ENCODE results near the gene TTC38.

The TTC38 gene

DNA sequence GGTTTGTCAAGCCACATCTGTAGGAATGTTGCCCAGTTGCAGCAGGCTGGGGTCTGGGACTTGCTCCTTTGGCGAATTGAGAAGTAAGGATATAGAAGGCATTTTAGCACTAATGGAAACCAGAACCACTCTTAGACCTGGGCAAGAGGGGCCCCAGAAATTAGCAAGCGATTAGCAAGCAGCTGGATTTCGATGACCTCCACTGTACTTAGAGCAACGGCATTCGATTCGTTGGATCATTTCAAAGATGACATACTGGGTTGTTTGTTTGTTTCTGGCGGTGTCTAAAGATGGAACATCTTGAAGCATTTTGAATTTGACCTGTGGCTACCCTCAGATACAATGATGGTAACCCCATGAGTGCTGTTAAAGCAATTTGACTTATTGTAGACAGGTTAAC, 16.5 kb upstream of the TTC38 start:
- Histone ChIP-seq H3K27ac (ENCODE audit: insufficient read depth in 1 of 2, low read depth in 1 of 2, low read length in 2 of 2, poor library complexity in 1 of 2, severe bottlenecking in 2 of 2) (no peak overlapping the region), H3K27me3 (replicated peaks in 2 of 5; ENCODE audit: control insufficient read depth in 4 of 5, insufficient read depth in 5 of 5, low read length in 4 of 5) (no peaks in the 10 kb centered on the region), H3K4me1 (ENCODE audit: control extremely low read depth in 1 of 4, control insufficient read depth in 4 of 4, insufficient read depth in 4 of 4, low read length in 3 of 4) (peaks cover 0 to 19% (median 14%) of the 10 kb centered on the region in 4 experiments), H3K9me3 (ENCODE audit: control extremely low read depth in 1 of 5, control insufficient read depth in 4 of 5, insufficient read depth in 2 of 5, low read depth in 1 of 5, low read length in 4 of 5) (no peaks in the 10 kb centered on the region), H3K36me3 (ENCODE audit: control insufficient read depth in 4 of 4, insufficient read depth in 4 of 4, low read length in 3 of 4) (peaks cover 0 to 2% (median 0%) of the 10 kb centered on the region in 4 experiments), H3K4me3 (ENCODE audit: control insufficient read depth in 1 of 7, extremely low read depth in 1 of 7, insufficient read depth in 4 of 7, low read depth in 2 of 7, low read length in 6 of 7) (peak overlapping the region in 5 of 7 experiments; percentile 65 to 85 (median 77))
- WGBS (ENCODE audit: insufficient coverage): 93% methylated on average over 7 of the region's 7 CpGs
- DNase-seq: no peak
- POLR2A ChIA-PET: interaction anchor here (1.6 kb wide), 2 partner anchors 8 to 45 kb away, joined by 3 to 4 read pairs; partner anchors contain the start of gene GTSE1
- CTCF ChIA-PET: interaction anchor here (2.7 to 3.1 kb wide), 2 partner anchors 10 to 37 kb away, joined by 9 to 10 read pairs; no protein-coding TSS in a partner anchor

DNA sequence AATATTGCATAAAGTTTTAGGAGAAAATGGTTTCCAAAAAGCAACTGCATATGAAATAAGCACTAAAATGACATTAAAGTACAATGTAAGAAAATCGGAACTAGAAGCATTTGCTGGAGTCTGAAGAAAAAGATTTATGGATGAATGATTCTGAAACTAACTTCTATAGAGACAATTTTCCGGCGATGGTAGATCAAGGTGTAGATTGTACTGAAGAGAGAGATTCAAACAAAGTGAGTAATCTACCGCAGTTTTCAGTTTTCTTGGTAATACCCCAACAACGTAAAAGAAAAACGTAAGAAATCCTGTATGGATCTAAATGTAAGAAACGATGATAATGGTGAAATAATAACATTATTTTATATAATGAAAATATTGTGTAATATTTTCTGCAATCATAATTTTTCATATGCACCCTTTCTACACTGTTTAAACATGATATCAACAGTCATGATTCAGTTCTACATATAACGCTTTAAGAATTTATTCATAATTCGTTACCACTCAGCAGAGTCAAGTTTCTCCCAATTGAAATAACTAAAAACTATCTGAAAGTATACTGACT, 15.9 kb upstream of the TTC38 start:
- WGBS (ENCODE audit: insufficient coverage): 100% methylated on average over 2 of the region's 9 CpGs
- Histone ChIP-seq H3K9me3 (ENCODE audit: control extremely low read depth in 1 of 5, control insufficient read depth in 4 of 5, insufficient read depth in 2 of 5, low read depth in 1 of 5, low read length in 4 of 5) (no peaks in the 10 kb centered on the region), H3K4me3 (ENCODE audit: control insufficient read depth in 1 of 7, extremely low read depth in 1 of 7, insufficient read depth in 4 of 7, low read depth in 2 of 7, low read length in 6 of 7) (no peak overlapping the region), H3K27ac (ENCODE audit: insufficient read depth in 1 of 2, low read depth in 1 of 2, low read length in 2 of 2, poor library complexity in 1 of 2, severe bottlenecking in 2 of 2) (no peak overlapping the region), H3K27me3 (replicated peaks in 2 of 5; ENCODE audit: control insufficient read depth in 4 of 5, insufficient read depth in 5 of 5, low read length in 4 of 5) (no peaks in the 10 kb centered on the region), H3K4me1 (ENCODE audit: control extremely low read depth in 1 of 4, control insufficient read depth in 4 of 4, insufficient read depth in 4 of 4, low read length in 3 of 4) (peaks cover 0 to 19% (median 14%) of the 10 kb centered on the region in 4 experiments), H3K36me3 (ENCODE audit: control insufficient read depth in 4 of 4, insufficient read depth in 4 of 4, low read length in 3 of 4) (no peaks in the 10 kb centered on the region)
- no peak for DNase-seq
- POLR2A ChIA-PET: interaction anchor here (1.6 kb wide), 1 partner anchor 8 kb away, joined by 3 read pairs; no protein-coding TSS in a partner anchor
- CTCF ChIA-PET: interaction anchor here (2.7 to 3.1 kb wide), 2 partner anchors 10 to 36 kb away, joined by 9 to 10 read pairs; no protein-coding TSS in a partner anchor

DNA sequence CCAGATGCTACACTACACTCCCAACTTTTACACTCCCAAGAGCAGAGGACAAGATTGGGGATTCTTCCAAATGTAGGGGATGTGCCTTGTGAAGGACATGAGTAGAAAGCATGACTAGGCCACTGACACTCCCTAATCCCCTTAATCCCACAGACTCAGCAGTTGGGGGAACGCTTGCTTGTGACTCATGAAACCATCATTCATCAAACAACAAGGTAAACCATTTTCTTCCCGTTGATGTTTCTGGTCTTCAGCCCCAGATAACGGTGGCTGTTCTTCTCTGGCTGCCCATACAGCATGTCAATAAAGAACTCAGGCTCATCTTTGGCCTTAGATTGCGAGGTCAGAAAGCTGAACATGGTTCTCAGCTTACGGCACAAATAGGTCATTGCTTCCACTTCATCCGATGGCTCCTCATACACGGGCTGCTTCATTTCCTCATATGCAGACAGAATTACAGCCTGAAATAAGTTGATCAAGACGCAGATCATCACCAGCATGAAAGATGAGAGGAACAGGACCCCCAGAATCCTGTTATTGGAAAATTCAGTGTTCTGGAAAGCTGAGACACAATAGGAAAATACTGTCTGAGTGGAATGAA, 11.3 kb upstream of the TTC38 start:
- POLR2A ChIA-PET: no interaction called here
- no peak overlapping the region for H3K27ac ChIP-seq (ENCODE audit: insufficient read depth in 1 of 2, low read depth in 1 of 2, low read length in 2 of 2, poor library complexity in 1 of 2, severe bottlenecking in 2 of 2)
- peaks cover 0 to 18% (median 5%) of the 10 kb centered on the region in 4 experiments for H3K4me1 ChIP-seq (ENCODE audit: control extremely low read depth in 1 of 4, control insufficient read depth in 4 of 4, insufficient read depth in 4 of 4, low read length in 3 of 4)
- 99% methylated on average over 8 of the region's 8 CpGs for WGBS (ENCODE audit: insufficient coverage)
- no peaks in the 10 kb centered on the region for H3K36me3 ChIP-seq (ENCODE audit: control insufficient read depth in 4 of 4, insufficient read depth in 4 of 4, low read length in 3 of 4)
- no peaks in the 10 kb centered on the region for H3K9me3 ChIP-seq (ENCODE audit: control extremely low read depth in 1 of 5, control insufficient read depth in 4 of 5, insufficient read depth in 2 of 5, low read depth in 1 of 5, low read length in 4 of 5)
- peaks cover 3 to 12% (median 8%) of the 10 kb centered on the region in 5 experiments for H3K27me3 ChIP-seq (replicated peaks in 2 of 5; ENCODE audit: control insufficient read depth in 4 of 5, insufficient read depth in 5 of 5, low read length in 4 of 5)
- no peak overlapping the region for H3K4me3 ChIP-seq (ENCODE audit: control insufficient read depth in 1 of 7, extremely low read depth in 1 of 7, insufficient read depth in 4 of 7, low read depth in 2 of 7, low read length in 6 of 7)
- DNase-seq: no peak
- CTCF ChIA-PET: no interaction called here

DNA sequence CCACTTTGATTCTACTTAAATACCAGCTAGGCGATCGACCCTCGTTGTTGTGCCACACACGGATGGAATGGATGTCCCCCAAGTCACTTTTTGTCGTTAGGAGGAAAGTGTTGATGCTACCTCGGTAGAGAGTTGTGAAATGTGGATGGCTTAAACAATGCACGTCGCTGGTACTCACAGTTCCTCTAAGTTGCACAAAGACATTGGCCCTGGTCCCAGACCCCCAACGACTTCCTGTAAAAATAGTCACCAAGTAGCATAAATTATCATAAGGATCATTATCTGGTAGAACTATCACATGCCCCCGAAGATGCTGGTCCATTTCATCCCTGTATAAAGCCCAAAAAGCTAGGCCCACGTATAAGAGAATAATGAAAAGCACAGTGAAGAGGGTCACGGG, 8.4 kb upstream of the TTC38 start:
- 50% methylated on average over 11 of the region's 12 CpGs for WGBS (ENCODE audit: insufficient coverage)
- Histone ChIP-seq H3K9me3 (ENCODE audit: control extremely low read depth in 1 of 5, control insufficient read depth in 4 of 5, insufficient read depth in 2 of 5, low read depth in 1 of 5, low read length in 4 of 5) (peaks cover 0 to 11% (median 2%) of the 10 kb centered on the region in 5 experiments), H3K27ac (ENCODE audit: insufficient read depth in 1 of 2, low read depth in 1 of 2, low read length in 2 of 2, poor library complexity in 1 of 2, severe bottlenecking in 2 of 2) (no peak overlapping the region), H3K36me3 (ENCODE audit: control insufficient read depth in 4 of 4, insufficient read depth in 4 of 4, low read length in 3 of 4) (no peaks in the 10 kb centered on the region), H3K4me3 (ENCODE audit: control insufficient read depth in 1 of 7, extremely low read depth in 1 of 7, insufficient read depth in 4 of 7, low read depth in 2 of 7, low read length in 6 of 7) (no peak overlapping the region), H3K4me1 (ENCODE audit: control extremely low read depth in 1 of 4, control insufficient read depth in 4 of 4, insufficient read depth in 4 of 4, low read length in 3 of 4) (peaks cover 0 to 25% (median 8%) of the 10 kb centered on the region in 4 experiments), H3K27me3 (replicated peaks in 2 of 5; ENCODE audit: control insufficient read depth in 4 of 5, insufficient read depth in 5 of 5, low read length in 4 of 5) (peaks cover 8 to 37% (median 17%) of the 10 kb centered on the region in 5 experiments)
- DNase-seq: peak in 2 of 3 donors; percentile 54 to 61
- CTCF ChIA-PET: interaction anchor here (0.9 to 1.8 kb wide), 3 partner anchors 10 to 19 kb away, joined by 3 to 4 read pairs (median 4); partner anchors contain the start of gene CDPF1
- POLR2A ChIA-PET: interaction anchor here (0.7 kb wide), 1 partner anchor 8 kb away, joined by 3 read pairs; no protein-coding TSS in a partner anchor

DNA sequence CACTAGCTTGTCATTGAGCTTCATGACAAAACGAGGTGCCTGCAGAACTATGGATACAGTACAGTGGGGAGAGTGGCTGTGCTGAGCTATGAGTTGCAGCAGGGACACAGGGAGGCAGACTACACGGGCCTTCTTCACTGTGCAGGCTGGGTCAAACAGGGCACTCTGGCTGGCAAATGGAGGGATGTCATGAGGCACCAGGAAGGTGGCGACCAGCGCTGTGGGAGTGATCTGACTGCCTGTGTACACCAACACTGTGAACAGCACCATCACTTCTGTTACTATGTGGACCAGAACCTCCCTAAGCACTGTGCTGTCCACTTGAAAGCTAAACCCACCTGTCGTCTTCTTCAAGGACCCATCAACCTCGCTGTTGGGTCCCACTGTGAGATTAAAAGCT, 7.8 kb upstream of the TTC38 start:
- WGBS (ENCODE audit: insufficient coverage): 90% methylated on average over 6 of the region's 6 CpGs
- no peak for DNase-seq
- ChIA-PET POLR2A (interaction anchor here (0.7 kb wide), 1 partner anchor 9 kb away, joined by 3 read pairs; no protein-coding TSS in a partner anchor), CTCF (interaction anchor here (0.7 to 1.8 kb wide), 4 partner anchors 10 to 143 kb away, joined by 3 to 4 read pairs (median 4); partner anchors contain the start of gene CDPF1)
- Histone ChIP-seq H3K27me3 (replicated peaks in 2 of 5; ENCODE audit: control insufficient read depth in 4 of 5, insufficient read depth in 5 of 5, low read length in 4 of 5) (peaks cover 8 to 37% (median 17%) of the 10 kb centered on the region in 5 experiments), H3K9me3 (ENCODE audit: control extremely low read depth in 1 of 5, control insufficient read depth in 4 of 5, insufficient read depth in 2 of 5, low read depth in 1 of 5, low read length in 4 of 5) (peaks cover 0 to 11% (median 2%) of the 10 kb centered on the region in 5 experiments), H3K4me1 (ENCODE audit: control extremely low read depth in 1 of 4, control insufficient read depth in 4 of 4, insufficient read depth in 4 of 4, low read length in 3 of 4) (peaks cover 0 to 22% (median 8%) of the 10 kb centered on the region in 4 experiments), H3K36me3 (ENCODE audit: control insufficient read depth in 4 of 4, insufficient read depth in 4 of 4, low read length in 3 of 4) (no peaks in the 10 kb centered on the region), H3K4me3 (ENCODE audit: control insufficient read depth in 1 of 7, extremely low read depth in 1 of 7, insufficient read depth in 4 of 7, low read depth in 2 of 7, low read length in 6 of 7) (no peak overlapping the region), H3K27ac (ENCODE audit: insufficient read depth in 1 of 2, low read depth in 1 of 2, low read length in 2 of 2, poor library complexity in 1 of 2, severe bottlenecking in 2 of 2) (no peak overlapping the region)

DNA sequence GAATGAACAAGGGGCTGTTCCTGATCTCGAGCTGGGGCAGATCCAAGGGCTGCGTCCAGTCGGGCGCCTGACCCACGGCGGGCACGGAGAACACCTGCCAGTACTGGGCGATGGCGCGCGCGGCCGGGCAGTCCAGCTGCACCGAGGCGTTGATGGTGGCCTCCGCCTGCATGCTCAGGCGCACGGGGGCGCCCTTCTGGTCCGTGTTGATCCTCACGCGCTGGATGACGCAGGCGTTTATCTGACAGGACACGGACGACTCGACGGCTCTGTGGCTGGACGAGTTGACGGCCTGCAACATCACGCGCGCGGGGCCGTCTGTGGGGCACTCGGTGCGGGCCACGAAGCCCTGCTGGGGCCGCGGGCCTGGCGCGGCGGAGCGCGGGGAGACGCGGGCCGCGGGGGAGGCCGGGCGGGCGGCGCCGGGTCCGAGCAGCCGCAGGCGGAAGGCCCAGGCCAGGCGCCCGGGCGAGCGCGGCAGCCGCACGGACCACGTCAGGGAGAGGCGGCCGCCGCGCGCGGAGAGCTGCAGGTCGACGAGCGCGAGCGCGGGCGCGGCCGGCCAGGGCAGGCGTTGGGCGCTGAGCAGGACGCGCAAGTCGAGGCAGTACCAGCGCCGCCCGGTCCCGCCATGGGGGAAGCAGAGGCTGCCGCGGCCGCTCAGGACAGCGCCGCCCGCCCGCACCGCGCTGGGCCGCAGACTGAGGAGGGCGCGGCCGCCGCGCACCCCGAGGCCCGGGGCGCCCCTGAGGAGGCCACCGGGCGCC, 5.2 kb upstream of the TTC38 start:
- H3K9me3 ChIP-seq (ENCODE audit: control extremely low read depth in 1 of 5, control insufficient read depth in 4 of 5, insufficient read depth in 2 of 5, low read depth in 1 of 5, low read length in 4 of 5): peaks cover 0 to 20% (median 2%) of the 10 kb centered on the region in 5 experiments
- peak overlapping the region in 2 of 7 experiments; percentile 33 to 36 for H3K4me3 ChIP-seq (ENCODE audit: control insufficient read depth in 1 of 7, extremely low read depth in 1 of 7, insufficient read depth in 4 of 7, low read depth in 2 of 7, low read length in 6 of 7)
- DNase-seq: peak; percentile 78 to 87 (median 81)

More for the DNA sequence above, 5.2 kb upstream of the TTC38 start:
- ChIA-PET CTCF (interaction anchor here (0.9 to 2.4 kb wide), 8 partner anchors 11 to 105 kb away, joined by 3 to 10 read pairs (median 4); partner anchors contain the start of gene GTSE1), POLR2A (interaction anchor here (1.4 kb wide), 1 partner anchor 18 kb away, joined by 3 read pairs; no protein-coding TSS in a partner anchor)
- Histone ChIP-seq H3K27ac (ENCODE audit: insufficient read depth in 1 of 2, low read depth in 1 of 2, low read length in 2 of 2, poor library complexity in 1 of 2, severe bottlenecking in 2 of 2) (no peak overlapping the region), H3K4me1 (ENCODE audit: control extremely low read depth in 1 of 4, control insufficient read depth in 4 of 4, insufficient read depth in 4 of 4, low read length in 3 of 4) (peaks cover 4 to 27% (median 8%) of the 10 kb centered on the region in 4 experiments), H3K27me3 (replicated peaks in 2 of 5; ENCODE audit: control insufficient read depth in 4 of 5, insufficient read depth in 5 of 5, low read length in 4 of 5) (peaks cover 8 to 40% (median 18%) of the 10 kb centered on the region in 5 experiments), H3K36me3 (ENCODE audit: control insufficient read depth in 4 of 4, insufficient read depth in 4 of 4, low read length in 3 of 4) (no peaks in the 10 kb centered on the region)
- WGBS (ENCODE audit: insufficient coverage): 9% methylated on average over 91 of the region's 109 CpGs

Data from common myeloid progenitor, CD34-positive (primary cell).